Activated effector memory CD4-positive, alpha-beta T cell treated with anti-CD3 and anti-CD28 coated beads, Interleukin-2, amount 50 U/mL, for 16 hours (primary cell): ENCODE measurements around the gene PITPNM1.
A peak's percentile ranks its signal among the peaks of the same experiment; 100 is the strongest.
"Not testable (repeated sequence)": the region's sequence is repeated elsewhere in the genome, so short reads cannot be mapped to it uniquely, and the experiment has no call there.

ENCODE experiments used
- DNase-seq: peaks from one replicate; pipeline ENCODE4 v3.0.0-alpha.2; 2020

The PITPNM1 gene

DNA sequence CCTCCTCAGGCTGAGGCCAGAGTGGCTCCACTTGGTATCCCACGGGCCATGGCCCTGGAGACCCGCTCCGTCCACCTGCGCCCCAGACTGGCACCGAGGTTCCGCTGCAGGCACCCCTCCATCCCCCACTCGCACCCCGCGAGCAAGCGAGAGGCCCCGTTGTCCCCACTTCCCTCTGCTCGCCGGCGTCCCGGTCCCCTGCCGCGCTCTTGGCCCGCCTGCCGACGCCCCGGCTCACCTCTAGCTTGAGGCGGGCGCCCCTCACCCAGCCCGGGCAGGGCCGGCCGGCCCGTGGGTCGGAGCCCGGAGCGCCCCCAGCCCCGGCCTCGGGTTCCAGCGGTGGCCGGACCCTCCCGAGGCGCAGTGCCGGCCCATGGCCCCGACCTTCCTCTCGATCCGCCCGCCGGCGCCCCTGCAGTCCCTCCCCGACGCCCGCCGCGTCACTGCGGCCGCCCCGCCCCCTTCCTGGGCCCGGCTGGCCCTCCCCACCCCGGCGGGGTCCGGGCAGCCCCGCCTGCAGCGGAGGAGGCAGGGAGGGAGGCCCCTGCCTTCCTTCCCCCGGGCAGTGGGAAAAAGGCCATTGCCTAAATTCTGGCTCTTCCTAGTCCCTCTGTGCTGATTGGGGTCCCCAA lies at the start of gene PITPNM1:
TSS of gene PITPNM1 (minus strand) at position 414 of the 632 bp plus-strand sequence. CDS start 1,183 bp downstream, outside the sequence.
- peak; percentile 91 for DNase-seq

DNA sequence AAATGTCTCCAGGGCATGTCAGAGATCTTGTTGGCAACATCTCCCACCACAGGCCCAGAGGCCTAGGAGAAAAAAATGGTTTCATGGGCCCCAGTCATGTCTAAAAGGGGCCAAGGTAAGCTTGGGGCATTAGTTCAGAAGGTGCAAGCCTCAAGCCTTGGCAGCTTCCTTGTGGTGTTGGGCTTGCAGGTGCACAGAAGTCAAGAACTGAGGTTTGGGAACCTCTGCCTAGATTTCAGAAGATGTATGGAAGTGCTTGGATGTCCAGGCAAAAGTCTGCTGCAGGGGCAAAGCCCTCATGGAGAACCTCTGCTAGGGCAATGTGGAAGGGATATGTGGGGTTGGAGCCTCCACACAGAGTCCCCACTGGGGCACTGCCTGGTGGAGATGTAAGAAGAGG lies 46.5 kb upstream of the PITPNM1 start:
- not testable (repeated sequence) for DNase-seq

DNA sequence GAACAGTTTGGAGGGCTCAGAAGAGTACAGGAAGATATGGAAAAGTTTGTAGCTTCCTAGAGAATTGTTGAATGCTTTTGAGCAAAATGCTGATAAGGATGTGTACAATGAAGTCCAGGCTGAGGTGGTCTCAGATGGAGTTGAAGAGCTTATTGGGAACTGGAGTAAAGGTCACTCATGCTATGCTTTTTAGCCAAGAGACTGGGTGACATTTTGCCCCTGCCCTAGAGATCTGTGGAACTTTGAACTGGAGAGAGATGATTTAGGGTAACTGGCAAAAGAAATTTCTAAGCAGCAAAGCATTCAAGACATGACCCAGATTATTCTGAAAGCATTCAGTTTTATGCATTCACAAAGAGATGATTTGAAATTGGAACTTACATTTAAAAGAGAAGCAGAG lies 46.0 kb upstream of the PITPNM1 start:
- no peak for DNase-seq

DNA sequence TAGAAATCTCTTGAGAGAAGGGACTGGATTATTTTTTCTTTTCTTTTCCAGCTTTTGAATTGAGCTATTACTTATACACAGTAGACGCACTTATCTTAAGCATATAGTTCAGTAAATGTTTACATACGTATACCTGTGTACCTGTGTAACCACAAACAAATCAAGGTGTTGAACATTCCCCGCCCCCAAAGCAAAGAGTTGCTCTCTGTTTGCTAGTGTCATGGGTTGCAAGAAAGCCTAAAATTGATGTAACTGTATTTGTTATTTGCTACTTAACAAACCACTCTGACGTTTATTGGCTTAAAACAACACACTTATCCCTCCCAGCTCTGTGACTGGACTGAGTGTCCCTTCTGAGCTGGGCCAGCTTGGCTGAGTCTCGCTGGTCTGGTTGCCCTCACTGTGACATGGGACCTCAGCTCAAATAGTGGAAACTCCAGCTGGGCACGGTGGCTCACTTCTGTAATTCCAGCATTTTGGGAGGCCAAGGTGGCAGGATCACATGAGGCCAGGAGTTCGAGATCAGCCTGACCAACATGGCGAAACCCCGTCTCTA lies 43.5 kb upstream of the PITPNM1 start:
- no peak for DNase-seq

DNA sequence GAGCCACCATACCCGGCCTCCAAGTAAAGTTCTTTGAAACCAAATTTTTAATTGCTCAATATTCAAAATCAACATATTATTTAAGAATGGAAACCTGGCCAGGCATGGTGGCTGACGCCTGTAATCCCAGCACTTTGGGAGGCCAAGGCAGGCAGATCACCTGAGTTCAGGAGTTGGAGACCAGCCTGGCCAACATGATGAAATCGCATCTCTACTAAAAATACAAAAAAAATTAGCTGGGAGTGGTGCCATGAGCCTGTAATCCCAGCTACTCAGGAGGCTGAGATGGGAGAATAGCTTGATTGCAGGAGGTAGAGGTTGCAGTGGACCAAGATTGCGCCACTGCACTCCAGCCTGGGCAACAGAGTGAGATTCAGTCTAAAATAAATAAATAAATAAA lies 42.9 kb upstream of the PITPNM1 start:
- not testable (repeated sequence) for DNase-seq

DNA sequence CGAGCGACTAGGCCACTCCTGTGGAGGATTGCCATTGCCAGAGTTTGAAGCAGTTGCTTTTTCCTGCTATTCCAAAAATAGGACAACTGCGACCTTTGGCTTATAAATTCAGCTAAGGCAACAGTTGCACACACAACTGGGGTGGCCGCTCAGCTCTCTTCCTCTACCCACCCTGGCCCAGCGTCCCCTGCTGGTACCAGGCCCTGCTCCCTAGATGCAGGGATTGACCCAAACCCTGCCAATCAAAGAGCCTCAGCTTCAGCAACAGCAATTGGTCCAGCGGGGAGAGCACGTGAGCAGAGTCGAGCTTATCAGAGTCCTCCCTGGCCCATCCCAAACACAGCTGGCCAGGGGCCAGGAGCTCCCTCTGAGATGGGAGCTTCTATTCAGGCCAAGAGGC lies 40.1 kb upstream of the PITPNM1 start:
- DNase-seq, result no peak

DNA sequence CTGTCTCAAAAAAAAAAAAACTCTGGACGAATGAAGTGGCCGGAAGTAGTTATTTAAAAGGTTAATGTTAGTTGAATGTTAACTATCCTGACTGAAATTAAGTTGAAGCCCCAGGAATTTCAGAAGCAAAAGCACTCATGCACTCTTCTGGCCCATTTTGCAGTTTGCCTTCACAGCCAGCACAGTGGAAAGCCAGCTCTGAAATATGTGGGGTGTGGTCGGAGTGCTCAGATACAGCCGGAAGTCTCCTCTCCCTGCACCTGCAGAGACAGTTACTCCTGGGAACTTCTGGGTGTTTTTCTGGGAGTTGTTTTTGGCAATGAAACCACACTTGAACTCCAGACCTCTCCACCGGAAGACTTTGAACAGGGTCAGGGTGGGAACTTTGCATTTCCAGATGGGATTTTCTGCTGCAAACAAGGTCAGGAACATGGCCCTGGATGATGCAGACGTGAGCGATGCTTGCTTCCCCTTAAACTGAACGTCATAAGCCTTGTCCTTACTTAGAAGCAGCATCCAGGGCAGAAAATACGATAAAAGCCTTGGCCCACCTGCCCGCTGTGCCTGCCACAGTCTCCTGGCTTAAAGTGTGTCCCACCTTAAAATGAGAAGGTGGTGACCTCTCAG lies 39.6 kb upstream of the PITPNM1 start:
- DNase-seq, result no peak

DNA sequence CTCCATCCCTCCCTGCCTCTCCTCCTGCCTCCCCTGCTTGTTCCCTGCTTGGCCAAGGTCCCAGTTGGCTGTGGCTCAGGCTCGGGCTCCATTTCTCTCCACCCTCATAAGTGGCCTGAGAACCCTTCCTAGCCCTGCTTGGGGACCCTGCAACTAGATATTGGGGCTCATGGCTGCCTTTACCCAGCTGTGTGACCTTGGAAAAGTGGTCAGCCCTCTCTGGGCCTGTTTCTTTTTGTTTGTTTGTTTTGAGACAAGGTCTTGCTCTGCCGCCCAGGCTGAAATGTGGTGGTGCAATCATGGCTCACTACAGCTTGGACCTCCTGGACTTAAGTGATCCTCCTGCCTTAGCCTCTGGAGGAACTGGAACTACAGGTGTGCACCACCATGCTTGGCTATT lies 38.4 kb upstream of the PITPNM1 start:
- no peak for DNase-seq

DNA sequence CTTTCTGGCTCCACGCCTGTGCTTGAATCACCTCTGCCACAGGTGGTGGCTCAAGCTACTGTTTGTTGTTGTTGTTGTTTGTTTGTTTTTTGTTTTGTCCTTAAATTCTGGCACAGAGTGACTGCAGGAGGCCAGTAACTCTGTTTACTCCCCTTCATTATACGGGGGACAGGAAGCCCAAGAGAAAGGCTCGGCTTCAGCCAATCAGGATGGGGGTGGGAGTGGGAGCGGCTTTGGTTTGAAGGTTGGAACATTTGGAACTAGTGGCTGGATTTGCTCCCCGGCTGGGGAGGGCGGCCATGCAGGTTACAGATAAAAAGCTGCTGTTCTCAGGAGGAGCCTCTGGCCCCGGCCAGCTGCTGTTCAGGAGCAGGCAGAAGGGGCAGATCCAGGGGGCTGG lies 37.8 kb upstream of the PITPNM1 start:
- DNase-seq, result no peak

DNA sequence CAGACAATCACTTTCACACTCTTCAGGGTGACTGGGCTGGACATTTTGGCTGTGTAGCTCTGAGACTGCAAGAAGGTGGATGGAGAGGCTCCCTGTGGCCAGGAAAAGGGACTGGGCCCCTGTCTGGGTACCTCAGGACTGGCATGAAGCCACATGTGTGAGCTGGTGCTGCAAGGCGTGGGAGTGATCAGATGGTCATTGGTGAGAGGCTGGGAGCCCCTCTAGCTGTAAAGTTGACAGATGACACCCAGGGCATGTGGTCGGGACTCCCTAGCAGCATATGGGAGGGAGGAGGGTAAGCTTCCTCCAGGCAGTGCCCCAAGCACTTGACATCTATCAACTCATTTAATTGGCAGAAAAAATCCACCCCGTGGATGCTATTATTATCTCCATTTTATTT lies 37.0 kb upstream of the PITPNM1 start:
- no peak for DNase-seq

DNA sequence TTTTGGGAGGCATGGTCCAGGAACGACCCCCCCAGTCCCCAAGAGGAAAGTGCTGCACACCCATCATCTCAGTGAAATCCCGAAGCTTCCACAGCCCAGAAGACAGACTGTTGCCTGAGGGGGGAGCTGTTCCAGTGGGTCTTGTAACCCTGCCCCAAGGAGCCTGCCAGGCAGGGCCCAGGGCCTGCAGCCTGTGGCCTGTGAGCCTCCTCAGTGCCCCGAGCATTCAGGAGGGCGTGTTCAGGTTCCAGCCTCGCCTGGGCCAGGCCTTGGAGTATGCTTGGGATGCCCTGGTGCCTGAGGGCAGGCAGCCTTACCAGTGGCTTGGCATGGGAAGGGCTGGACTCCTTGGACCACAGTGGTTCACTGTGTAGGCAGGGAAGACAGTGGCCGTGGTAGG lies 36.0 kb upstream of the PITPNM1 start:
- no peak for DNase-seq

DNA sequence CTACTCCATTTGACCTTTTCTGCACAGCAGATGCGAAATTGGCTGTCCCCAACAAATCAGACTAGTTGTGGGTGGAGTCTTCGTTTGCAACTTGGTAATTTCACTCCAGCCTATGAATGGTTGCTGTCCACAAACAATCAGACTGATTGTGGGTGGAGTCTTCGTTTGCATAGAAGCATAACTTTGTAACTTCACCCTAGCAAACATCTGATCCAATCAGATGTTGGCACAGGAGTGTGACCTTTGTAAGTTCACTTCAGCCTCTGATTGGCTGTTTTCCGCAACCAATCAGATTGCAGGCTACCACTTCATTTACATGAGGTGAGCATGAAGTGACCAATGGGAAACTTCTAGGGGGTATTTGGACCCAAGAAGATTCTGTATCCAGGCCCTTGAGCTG lies 34.4 kb upstream of the PITPNM1 start:
- DNase-seq, result no peak

DNA sequence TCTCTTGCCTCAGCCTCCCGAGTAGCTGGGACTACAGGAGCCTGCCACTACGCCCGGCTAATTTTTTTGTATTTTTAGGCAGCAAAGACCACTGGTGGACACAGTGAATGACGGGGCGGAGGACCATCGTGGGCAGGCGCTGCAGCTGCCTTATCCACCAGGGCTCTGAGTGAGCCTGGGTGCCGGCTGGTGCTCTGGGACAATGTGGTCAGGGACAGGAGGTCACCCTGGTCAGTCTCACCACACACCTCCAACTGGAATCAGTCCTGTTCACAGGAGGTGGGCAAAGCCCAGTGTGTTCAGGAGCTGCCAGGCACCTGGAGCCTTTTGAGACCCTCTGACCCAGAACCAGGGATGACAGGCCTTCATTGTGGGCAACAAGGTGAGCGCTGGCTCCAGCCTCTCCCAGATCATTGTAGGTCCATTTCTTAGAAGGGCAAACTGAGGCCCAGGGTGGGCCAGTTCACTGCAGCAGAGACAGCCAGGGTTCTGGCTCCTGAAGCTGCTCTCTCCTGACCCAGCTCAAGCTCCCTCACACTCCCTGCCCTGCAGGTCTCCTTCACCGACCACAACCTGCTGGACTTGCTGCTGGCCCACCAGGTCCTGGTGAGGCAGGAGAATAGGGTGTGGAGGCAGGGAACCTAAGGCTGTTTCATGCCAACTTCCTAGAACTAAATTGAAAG lies 33.8 kb upstream of the PITPNM1 start:
- DNase-seq, result no peak

DNA sequence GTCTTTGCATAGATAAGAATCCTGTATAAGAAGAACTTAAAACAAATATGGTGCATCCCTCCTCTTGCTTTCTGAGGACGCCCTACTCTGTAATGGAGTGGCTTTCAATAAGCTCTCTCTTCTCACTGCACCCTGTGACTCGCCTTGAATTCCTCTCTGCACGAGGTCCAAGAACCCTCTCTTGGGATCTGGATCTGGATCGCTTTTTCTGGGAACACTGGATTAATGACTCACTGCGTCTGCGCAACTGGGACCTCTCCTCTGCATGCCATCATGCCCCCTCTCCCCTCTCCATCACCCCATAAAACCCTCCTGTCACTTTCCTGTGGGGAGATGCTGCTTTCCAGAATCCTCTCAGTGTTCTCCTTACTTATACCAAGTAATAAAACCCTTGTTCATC lies 33.1 kb upstream of the PITPNM1 start:
- DNase-seq, result no peak

DNA sequence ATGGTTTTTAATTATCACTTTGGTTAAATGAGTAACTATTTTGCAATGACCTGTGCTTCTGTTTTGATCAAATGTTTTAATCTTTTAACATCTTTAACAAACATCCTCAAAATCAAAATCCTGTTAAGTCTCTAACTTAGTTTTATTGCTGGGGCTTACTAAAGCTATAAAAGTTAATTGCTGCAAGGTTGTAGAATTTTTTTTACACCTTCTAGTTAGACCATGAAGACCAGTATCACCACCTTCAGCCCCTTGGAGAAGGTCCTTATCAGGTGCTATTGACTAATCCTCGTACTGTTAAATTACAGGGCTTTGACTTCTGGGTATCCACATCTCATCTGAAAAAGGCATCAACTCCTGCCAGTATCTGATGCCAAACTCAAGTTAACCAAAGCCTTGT lies 30.4 kb upstream of the PITPNM1 start:
- DNase-seq, result no peak

DNA sequence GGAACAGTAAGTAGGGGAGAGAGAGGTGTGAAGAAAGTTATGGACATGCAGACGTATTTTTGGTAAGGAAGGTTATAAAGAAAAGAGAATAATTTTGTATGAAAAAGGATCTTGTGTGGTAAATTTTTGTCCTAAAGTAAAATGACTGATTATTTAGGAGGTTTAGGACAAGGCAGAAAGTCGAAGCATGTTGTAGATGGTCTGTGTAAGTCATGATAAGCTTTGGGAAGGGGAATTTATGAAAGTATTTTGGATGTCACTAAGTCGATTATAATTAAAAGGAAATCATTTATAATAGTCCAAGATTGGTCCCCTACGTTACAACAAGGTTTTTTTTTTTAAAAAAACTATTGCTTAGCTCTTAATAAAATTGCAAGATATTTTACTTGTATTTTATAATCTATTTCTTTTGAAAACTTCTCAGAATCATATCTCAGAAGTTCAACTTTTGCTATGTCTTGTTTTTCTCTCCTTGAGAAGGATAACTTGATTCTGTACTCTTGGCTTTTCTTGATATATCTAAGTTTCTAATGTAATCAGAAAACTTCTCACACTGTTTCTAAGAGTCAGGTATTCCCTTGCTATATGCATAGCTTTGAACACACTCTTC lies 29.0 kb upstream of the PITPNM1 start:
- DNase-seq, result no peak

DNA sequence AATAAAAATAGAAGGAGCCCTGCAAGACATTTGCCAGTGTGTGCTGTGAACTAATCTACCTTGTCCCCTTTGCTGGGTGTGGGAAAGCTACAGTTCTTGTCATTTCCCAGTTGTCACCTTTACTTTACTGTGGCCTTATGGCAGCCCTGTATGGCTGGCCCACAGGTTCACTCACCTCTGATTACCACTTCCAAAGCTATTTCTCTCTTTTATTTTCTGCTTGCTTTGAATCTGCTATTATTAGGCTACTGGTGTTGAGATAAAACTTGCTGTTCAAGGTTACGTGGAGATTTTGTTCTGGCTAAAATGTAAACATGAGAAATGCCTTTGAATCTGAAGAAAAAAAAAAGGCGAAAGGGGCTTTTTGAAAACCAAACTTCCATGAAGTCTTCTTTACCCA lies 27.7 kb upstream of the PITPNM1 start:
- DNase-seq, result no peak

DNA sequence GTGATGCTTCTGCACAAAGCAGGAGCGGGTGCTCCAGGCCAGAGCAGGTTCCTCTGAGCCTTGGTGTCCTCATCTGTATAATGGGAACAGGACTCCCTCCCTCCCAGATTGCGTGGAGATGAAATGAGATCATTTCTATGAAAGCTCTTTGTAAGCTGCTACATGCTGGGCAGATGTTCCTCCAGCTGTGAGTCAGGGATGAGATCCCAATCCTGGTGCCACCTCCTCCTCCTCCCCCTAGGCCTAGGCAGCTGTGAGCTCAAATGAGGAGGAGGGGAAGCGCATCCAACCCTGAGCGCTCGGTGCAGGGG lies 25.1 kb upstream of the PITPNM1 start:
- no peak for DNase-seq

DNA sequence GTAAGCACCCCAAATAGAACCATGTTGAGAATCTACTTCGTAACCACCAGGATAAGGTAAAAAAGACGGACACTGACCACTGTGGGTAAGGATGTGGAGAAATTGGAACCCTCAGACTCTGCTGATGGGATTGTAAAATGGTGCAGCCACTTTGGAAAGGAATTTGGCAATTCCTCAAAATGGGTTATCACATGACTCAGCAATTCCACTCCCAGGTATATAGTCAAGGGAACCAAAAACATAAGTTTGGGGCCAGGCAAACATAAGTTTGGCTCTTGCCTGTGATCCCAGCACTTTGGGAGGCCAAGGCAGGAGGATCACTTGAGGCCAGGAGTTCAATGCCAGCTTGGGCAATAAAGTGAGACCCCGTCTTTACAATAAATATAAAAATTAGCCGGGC lies 23.2 kb upstream of the PITPNM1 start:
- DNase-seq, result no peak

DNA sequence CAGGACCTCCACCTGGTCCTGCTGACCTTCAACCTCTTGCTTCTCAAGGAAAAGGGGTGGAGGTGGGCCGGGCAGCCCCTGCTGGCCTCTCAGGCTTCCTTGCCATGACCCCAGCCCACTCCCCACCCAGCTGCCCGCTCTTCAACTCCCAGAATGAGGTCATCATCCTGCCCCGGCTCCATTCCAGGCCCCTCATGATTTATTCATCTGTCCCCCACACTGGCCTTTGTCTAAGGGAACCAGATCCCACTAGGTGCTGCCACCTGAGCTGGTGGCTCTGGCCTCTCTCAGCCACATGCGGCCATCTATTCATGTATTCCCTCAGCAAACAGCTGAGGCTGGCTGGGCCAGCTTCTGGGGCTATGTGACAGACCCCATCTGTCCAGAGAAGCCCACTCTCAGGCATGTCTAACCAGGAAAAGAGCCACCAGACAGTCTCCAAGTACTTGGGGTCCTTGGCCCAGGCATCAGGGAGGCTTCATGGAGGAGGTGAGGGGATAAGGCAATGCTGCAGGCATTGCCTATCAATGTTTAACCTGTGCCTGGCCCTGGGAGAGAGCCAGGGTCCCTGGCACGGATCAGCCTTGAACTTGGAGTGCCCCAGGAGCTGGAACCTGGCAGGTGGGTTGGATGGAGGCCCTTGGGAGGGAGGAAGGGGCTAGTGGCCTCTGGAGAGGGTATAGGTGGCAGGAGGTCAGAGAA lies 20.3 kb upstream of the PITPNM1 start:
- DNase-seq, result no peak

DNA sequence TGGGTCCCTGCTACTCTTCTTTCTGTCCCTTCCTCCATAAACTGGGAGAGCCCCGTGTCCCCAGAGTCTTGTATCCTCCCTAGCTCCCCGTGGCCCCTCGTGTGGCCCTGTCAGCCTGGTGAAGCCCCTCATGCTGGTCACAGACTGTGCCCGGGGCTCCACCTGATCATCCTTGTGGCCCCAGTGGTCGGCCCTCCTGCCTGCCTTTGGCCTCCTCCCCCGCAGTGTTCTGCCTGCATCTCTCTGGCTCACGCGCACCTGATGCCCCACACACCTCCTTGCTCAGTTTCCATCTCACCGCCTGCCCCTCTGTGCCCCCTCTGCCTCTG lies 19.3 kb upstream of the PITPNM1 start:
- DNase-seq, result no peak

DNA sequence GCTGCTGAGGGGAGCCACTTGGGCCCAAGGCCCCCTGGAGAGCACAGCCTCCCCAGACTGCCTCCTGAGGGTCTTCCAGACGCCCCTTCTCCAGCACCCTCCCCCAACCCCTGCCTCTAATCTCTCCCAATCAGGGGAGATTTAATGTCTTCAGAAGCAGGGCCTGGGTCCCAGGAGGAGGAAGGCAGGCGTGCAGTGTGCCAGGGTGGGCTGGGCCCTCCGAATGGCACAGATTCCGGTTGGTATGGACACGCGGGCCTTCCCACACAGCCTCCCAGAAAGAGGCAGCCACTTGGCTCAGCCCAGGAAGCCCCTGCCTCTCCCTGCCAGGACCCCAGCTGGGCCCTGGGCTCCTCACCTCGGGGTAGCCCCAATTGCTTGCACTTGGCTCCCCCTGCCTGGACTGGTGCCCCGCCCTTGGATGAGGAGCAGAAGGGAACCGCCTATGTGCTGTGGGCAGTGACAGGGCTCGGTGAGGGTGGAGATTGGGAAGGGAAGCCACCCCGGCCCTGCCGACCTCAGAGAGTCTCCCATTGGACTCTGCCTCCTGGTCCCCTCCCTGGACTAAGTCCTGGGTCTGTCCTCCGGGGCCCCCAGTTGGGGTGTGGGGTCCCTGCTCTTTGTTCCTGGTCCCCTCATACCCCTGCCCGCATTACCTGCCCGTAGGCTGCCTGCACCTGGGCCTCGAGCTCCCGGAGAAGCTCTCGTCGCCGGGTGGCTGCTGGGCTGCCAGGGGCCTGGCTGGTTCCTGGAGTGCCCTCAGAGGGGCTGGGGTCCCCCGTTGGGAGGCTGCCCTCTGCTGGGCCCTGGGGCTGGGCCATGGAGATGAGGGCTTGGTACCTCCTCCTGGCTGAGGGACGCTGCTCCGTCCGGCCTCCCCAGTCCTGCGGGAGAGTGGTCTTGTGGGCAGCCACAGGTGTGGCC lies 18.7 kb upstream of the PITPNM1 start:
- no peak for DNase-seq
